GM06990 (cell line): ENCODE measurements around the gene PBX2.
"Not testable (repeated sequence)": the region's sequence is repeated elsewhere in the genome, so short reads cannot be mapped to it uniquely, and the experiment has no call there.

ENCODE experiments used
- DNase-seq: peaks from one replicate; pipeline ENCODE4 v3.0.0-alpha.2; 2011; ENCODE audit not compliant: insufficient read length; ENCODE audit errors: extremely low read depth
- H3K27me3 ChIP-seq: replicated peaks from 2 replicates; pipeline ENCODE4 v1.6.0; 2011; ENCODE audit warnings: low read length; ENCODE audit not compliant: control insufficient read depth, insufficient read depth
- H3K36me3 ChIP-seq: 2 replicates; pipeline ENCODE4 v1.5.1; 2011; ENCODE audit warnings: low read length; ENCODE audit not compliant: control insufficient read depth, insufficient read depth
- H3K4me3 ChIP-seq: replicated peaks from 2 replicates; pipeline ENCODE4 v1.5.1; 2011; ENCODE audit warnings: low read depth, mild to moderate bottlenecking, control low read depth, low read length
- CTCF ChIP-seq: IDR thresholded peaks from 2 replicates; pipeline ENCODE4 v1.5.1; 2011; ENCODE audit warnings: low read length, control low read depth, mild to moderate bottlenecking, inconsistent platforms; ENCODE audit not compliant: insufficient read depth, poor library complexity, severe bottlenecking

The PBX2 gene

GRCh38 chr6:32195652-32195901 is 5.6 kb upstream of the PBX2 start:
- TF ChIP-seq CTCF = peak; percentile 5
- peak overlapping the region; percentile 96 for H3K4me3 ChIP-seq
- no peaks in the 10 kb centered on the region; the same call in 1 of the 2 replicates for H3K36me3 ChIP-seq

GRCh38 chr6:32194825-32195651 is 5.0 kb upstream of the PBX2 start:
- Histone ChIP-seq H3K4me3 (peak overlapping the region; percentile 60), H3K36me3 (no peaks in the 10 kb centered on the region; the same call in 1 of the 2 replicates), H3K27me3 (no peaks in the 10 kb centered on the region)
- DNase-seq = no peak
- peak; percentile 52 for TF ChIP-seq CTCF

More at GRCh38 chr6:32195652-32195901, 5.6 kb upstream of the PBX2 start:
- peak; percentile 100 for DNase-seq
- H3K27me3 ChIP-seq = no peaks in the 10 kb centered on the region

GRCh38 chr6:32194388-32194787 is 4.4 kb upstream of the PBX2 start:
- no peak for TF ChIP-seq CTCF

GRCh38 chr6:32193096-32193495 is 3.1 kb upstream of the PBX2 start:
- peak overlapping the region; percentile 92 for H3K4me3 ChIP-seq
- not testable (repeated sequence) for H3K36me3 ChIP-seq, H3K27me3 ChIP-seq, DNase-seq

More at GRCh38 chr6:32194388-32194787, 4.4 kb upstream of the PBX2 start:
- H3K4me3 ChIP-seq = no peak overlapping the region
- no peaks in the 10 kb centered on the region for H3K27me3 ChIP-seq
- no peaks in the 10 kb centered on the region; the same call in 1 of the 2 replicates for H3K36me3 ChIP-seq
- no peak for DNase-seq

- TF ChIP-seq CTCF = no peak
- peak within 1 kb of the TSS; percentile 92 for H3K4me3 ChIP-seq
- H3K27me3 ChIP-seq = no peaks in the 10 kb centered on the region
- no peaks in the 10 kb centered on the region; the same call in none of the 2 replicates for H3K36me3 ChIP-seq
- peak; percentile 81 for DNase-seq
These were observed 2.6 kb upstream of the PBX2 start, which contains the start of gene GPSM3 for GRCh38 chr6:32192608-32193039. GPSM3 (minus strand) TSS chr6:32192643; CDS start chr6:32192513, 130 bp downstream.

GRCh38 chr6:32191696-32192607 is 1.9 kb upstream of the PBX2 start:
- Histone ChIP-seq H3K36me3 (peaks cover 5% of the 10 kb centered on the region), H3K27me3 (no peaks in the 10 kb centered on the region), H3K4me3 (peak overlapping the region; percentile 92)
- TF ChIP-seq CTCF = no peak
- DNase-seq = no peak
